ENCODE data around the gene PTGIR. TPM values are rescaled to one million over a fixed set of nuclear protein-coding genes. Genes with fewer than 3 reads are reported as not detected.

PTGIR gene
- total RNA-seq, 6 experiments from 2014 or later, result 2.4 to 4.1 (median 3.0) TPM

DNA sequence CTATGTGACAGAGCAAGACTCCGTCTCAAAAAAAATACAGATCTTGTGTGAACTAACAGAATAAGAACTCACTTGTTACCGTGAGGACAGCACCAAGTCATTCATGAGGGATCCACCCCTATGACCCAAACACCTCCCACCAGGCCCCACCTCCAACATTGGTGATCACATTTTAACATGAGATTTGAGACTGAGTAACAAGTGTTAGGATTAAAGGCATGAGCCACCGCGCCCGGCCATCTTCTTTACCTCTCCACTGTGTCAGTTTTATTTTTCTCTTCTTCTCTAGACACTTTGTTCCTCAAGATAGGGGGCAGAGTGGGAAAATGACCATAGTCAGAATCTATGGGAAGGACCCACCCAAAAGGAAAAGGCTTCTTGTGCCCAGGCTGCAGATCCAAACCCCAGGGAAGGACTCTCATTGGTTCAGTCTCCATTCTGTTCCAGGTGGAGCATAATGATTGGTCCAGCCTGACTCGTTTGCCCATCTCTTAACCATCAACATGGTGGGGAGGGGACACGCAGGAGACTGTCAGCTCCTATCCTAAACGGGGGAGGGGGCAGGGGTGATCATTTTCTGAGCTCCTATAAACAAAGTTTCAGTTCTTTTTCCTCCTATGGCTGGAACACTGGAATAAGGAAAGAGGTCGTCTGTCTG, 25.0 kb downstream of the PTGIR start:
- H3K27me3 ChIP-seq, result no peaks in the 10 kb centered on the region
- ATAC-seq, result no peak
- intact Hi-C loops (cut with DNase I), result no loop called here
- H3K4me1 ChIP-seq, result peaks cover 0 to 25% (median 8%) of the 10 kb centered on the region in 4 donors
- no peaks in the 10 kb centered on the region for H3K9me3 ChIP-seq
- no peak for TF ChIP-seq POLR2A (IDR thresholded peaks at IDR 0.05)
- TF ChIP-seq, protein P1, sequence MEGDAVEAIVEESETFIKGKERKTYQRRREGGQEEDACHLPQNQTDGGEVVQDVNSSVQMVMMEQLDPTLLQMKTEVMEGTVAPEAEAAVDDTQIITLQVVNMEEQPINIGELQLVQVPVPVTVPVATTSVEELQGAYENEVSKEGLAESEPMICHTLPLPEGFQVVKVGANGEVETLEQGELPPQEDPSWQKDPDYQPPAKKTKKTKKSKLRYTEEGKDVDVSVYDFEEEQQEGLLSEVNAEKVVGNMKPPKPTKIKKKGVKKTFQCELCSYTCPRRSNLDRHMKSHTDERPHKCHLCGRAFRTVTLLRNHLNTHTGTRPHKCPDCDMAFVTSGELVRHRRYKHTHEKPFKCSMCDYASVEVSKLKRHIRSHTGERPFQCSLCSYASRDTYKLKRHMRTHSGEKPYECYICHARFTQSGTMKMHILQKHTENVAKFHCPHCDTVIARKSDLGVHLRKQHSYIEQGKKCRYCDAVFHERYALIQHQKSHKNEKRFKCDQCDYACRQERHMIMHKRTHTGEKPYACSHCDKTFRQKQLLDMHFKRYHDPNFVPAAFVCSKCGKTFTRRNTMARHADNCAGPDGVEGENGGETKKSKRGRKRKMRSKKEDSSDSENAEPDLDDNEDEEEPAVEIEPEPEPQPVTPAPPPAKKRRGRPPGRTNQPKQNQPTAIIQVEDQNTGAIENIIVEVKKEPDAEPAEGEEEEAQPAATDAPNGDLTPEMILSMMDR (IDR thresholded peaks at IDR 0.05), result no peak
- WGBS (ENCODE audit: insufficient coverage, low coverage, low lambda C conversion rate, missing lambda C conversion rate), result 65% methylated on average over 6 of the region's 9 CpGs
- peak overlapping the region; percentile 55 to 100 (median 100) for H3K4me3 ChIP-seq
- H3K27ac ChIP-seq, result peak overlapping the region; percentile 95 to 100 (median 98)
- no peaks in the 10 kb centered on the region for H3K36me3 ChIP-seq
- peak in 1 of 3 donors; percentile 28 for DNase-seq

- H3K27me3 ChIP-seq, result no peaks in the 10 kb centered on the region
- DNase-seq (no peak), ATAC-seq (no peak)
- H3K36me3 ChIP-seq, result no peaks in the 10 kb centered on the region
- TF ChIP-seq, protein P1 (IDR thresholded peaks at IDR 0.05), result no peak
- no peak for TF ChIP-seq POLR2A (IDR thresholded peaks at IDR 0.05)
- 92% methylated on average over 3 of the region's 4 CpGs for WGBS (ENCODE audit: insufficient coverage, low coverage, low lambda C conversion rate, missing lambda C conversion rate)
- H3K27ac ChIP-seq, result no peak overlapping the region
- no peak overlapping the region for H3K4me3 ChIP-seq
- intact Hi-C loops (cut with DNase I), result no loop called here
- peaks cover 0 to 11% (median 2%) of the 10 kb centered on the region in 4 donors for H3K4me1 ChIP-seq
- no peaks in the 10 kb centered on the region for H3K9me3 ChIP-seq
Observed at GRCh38 chr19:46598372-46598917, 26.4 kb downstream of the PTGIR start.

DNA sequence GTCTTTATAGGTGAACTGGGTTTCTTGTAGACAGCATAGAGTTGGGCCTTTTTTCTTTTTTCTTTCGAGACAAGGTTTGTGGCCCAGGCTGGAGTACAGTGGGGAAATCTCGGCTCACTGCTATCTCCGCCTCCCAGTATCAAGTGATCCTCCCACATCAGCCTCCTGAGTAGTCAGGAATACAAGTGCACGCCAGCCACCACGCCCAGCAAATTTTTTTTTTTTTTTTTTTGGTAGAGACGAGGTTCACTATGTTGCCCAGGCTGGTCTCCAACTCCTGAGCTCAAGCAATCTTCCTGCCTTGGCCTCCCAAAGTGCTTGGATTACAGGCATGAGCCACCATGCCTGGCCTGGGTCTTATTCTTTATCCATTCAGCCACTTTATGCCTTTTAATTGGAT, 28.9 kb downstream of the PTGIR start:
- Histone ChIP-seq H3K9me3 (no peaks in the 10 kb centered on the region), H3K27me3 (no peaks in the 10 kb centered on the region), H3K4me1 (peaks cover 0 to 2% (median 0%) of the 10 kb centered on the region in 4 donors), H3K27ac (no peak overlapping the region), H3K4me3 (no peak overlapping the region), H3K36me3 (no peaks in the 10 kb centered on the region)
- TF ChIP-seq, protein P1 (IDR thresholded peaks at IDR 0.05), result no peak
- TF ChIP-seq POLR2A (IDR thresholded peaks at IDR 0.05), result no peak
- 81% methylated on average over 6 of the region's 6 CpGs for WGBS (ENCODE audit: insufficient coverage, low coverage, low lambda C conversion rate, missing lambda C conversion rate)
- intact Hi-C loops (cut with DNase I), result no loop called here
- DNase-seq (no peak), ATAC-seq (no peak)

- WGBS (ENCODE audit: insufficient coverage, low coverage, low lambda C conversion rate, missing lambda C conversion rate), result 67% methylated on average over 3 of the region's 3 CpGs
Observed at GRCh38 chr19:46591870-46592269, 33.0 kb downstream of the PTGIR start.

More at GRCh38 chr19:46591870-46592269, 33.0 kb downstream of the PTGIR start:
- Histone ChIP-seq H3K4me1 (peaks cover 0 to 2% (median 0%) of the 10 kb centered on the region in 4 donors), H3K27me3 (no peaks in the 10 kb centered on the region), H3K4me3 (no peak overlapping the region), H3K9me3 (no peaks in the 10 kb centered on the region), H3K36me3 (no peaks in the 10 kb centered on the region), H3K27ac (no peak overlapping the region)
- ATAC-seq (no peak), DNase-seq (no peak)
- intact Hi-C loops (cut with DNase I), result no loop called here
- no peak for TF ChIP-seq POLR2A (IDR thresholded peaks at IDR 0.05)
- TF ChIP-seq, protein P1 (IDR thresholded peaks at IDR 0.05), result no peak
